Gastroesophageal sphincter (tissue), 4 donors: Measurements from ENCODE around the gene NEU2. TPM values are rescaled to one million over a fixed set of nuclear protein-coding genes. Genes with fewer than 3 reads are reported as not detected.

ENCODE experiments used
- ATAC-seq: fragments of 150-250 bp; one replicate; pipeline ENCODE4 v1.9.1; 2016; ENCODE audit warnings: mild to moderate bottlenecking, moderate library complexity
- H3K27ac ChIP-seq, 4 donors: fragments of 200-600 bp; sonication (generic) in 3 of 4; 1 replicate in 3 of 4; 2 replicates in 1 of 4; pipeline ENCODE4 v1.5.1; 2016 to 2019
- H3K27me3 ChIP-seq: fragments of 200-600 bp; sonication (generic); one replicate; pipeline ENCODE4 v1.5.1; 2019
- H3K36me3 ChIP-seq, 2 donors: fragments of 200-600 bp; sonication (generic); one replicate each; pipeline ENCODE4 v1.5.1; 2019; ENCODE audit warnings: control low read depth in 1 of 2
- H3K4me1 ChIP-seq, 3 donors: fragments of 200-600 bp; sonication (generic); 1 replicate in 2 of 3; 2 replicates in 1 of 3; pipeline ENCODE4 v1.5.1; 2016 to 2019; ENCODE audit warnings: control low read depth in 2 of 3
- H3K4me3 ChIP-seq, 2 donors: fragments of 200-600 bp; sonication (generic); one replicate each; pipeline ENCODE4 v1.5.1; 2019; ENCODE audit warnings: mild to moderate bottlenecking in 1 of 2, moderate library complexity in 1 of 2
- H3K9me3 ChIP-seq, 3 donors: fragments of 200-600 bp; sonication (generic); one replicate each; pipeline ENCODE4 v1.5.1; 2017 to 2019; ENCODE audit warnings: control low read depth in 2 of 3
- CTCF ChIP-seq, 4 experiments: fragments of 200-600 bp in 2 of 4; fragments of 450-650 bp in 2 of 4; sonication (generic) in 1 of 4; IDR thresholded peaks; one replicate each; pipeline ENCODE4 v1.5.1; 2017 to 2019; ENCODE audit warnings: antibody characterized with exemption in 4 of 4, mild to moderate bottlenecking in 2 of 4, moderate library complexity in 2 of 4
- EP300 ChIP-seq: sonication (generic); formaldehyde crosslinking; IDR thresholded peaks from one replicate; pipeline ENCODE4 v1.6.1; 2017; ENCODE audit warnings: antibody characterized with exemption, mild to moderate bottlenecking
- POLR2A ChIP-seq, 2 donors: fragments of 450-650 bp; IDR thresholded peaks; one replicate each; pipeline ENCODE4 v1.6.1; 2017; ENCODE audit warnings: antibody characterized with exemption in 2 of 2, mild to moderate bottlenecking in 2 of 2, moderate library complexity in 1 of 2
- POLR2AphosphoS5 ChIP-seq: sonication (generic); formaldehyde crosslinking; IDR thresholded peaks from one replicate; pipeline ENCODE4 v1.6.1; 2017; ENCODE audit warnings: antibody characterized with exemption
- WGBS, 2 donors: methylation state at CpG; one replicate each; pipeline ENCODE4 v1.1.5; 2018; ENCODE audit warnings: low coverage in 1 of 2; 5-methylcytosine and 5-hydroxymethylcytosine counted together
- total RNA-seq, 4 donors: library from RNA; depleted of rRNA; stranded (reverse); fragments of >200 nt; gene quantifications; one replicate each; pipeline ENCODE4 v1.1.0, GENCODE V29; 2016

Gene NEU2
- total RNA-seq, 4 donors from 2014 or later, result not detected

- H3K36me3 ChIP-seq, result no peaks in the 10 kb centered on the region
- no peak for ATAC-seq
- no peak overlapping the region for H3K4me3 ChIP-seq
- no peaks in the 10 kb centered on the region for H3K4me1 ChIP-seq
- no peaks in the 10 kb centered on the region for H3K9me3 ChIP-seq
- H3K27me3 ChIP-seq, result no peaks in the 10 kb centered on the region
- TF ChIP-seq POLR2AphosphoS5 (no peak), EP300 (no peak), POLR2A (IDR thresholded peaks at IDR 0.05) (no peak), CTCF (IDR thresholded peaks at IDR 0.05) (no peak)
- no peak overlapping the region for H3K27ac ChIP-seq
- WGBS, 2 donors, result 83 to 100% methylated on average over 2 of the region's 37 CpGs
Observed at GRCh38 chr2:233034091-233034882, 1.8 kb downstream of the NEU2 start.

- TF ChIP-seq CTCF (IDR thresholded peaks at IDR 0.05), result no peak
- TF ChIP-seq EP300, result no peak
- TF ChIP-seq POLR2A (IDR thresholded peaks at IDR 0.05), result no peak
- TF ChIP-seq POLR2AphosphoS5, result no peak
- Histone ChIP-seq H3K4me3 (no peak overlapping the region), H3K4me1 (no peaks in the 10 kb centered on the region), H3K27ac (no peak overlapping the region), H3K27me3 (peaks cover 8% of the 10 kb centered on the region), H3K36me3 (no peaks in the 10 kb centered on the region), H3K9me3 (no peaks in the 10 kb centered on the region)
- no peak for ATAC-seq
- 86 to 92% methylated on average over 16 to 21 of the region's 23 CpGs for WGBS, 2 donors
Observed at GRCh38 chr2:233035426-233036161, 3.1 kb downstream of the NEU2 start.

- Histone ChIP-seq H3K27ac (no peak overlapping the region), H3K36me3 (no peaks in the 10 kb centered on the region), H3K4me3 (no peak overlapping the region), H3K9me3 (no peaks in the 10 kb centered on the region), H3K4me1 (no peaks in the 10 kb centered on the region), H3K27me3 (peaks cover 10% of the 10 kb centered on the region)
- 74 to 90% methylated on average over 5 to 10 of the region's 12 CpGs for WGBS, 2 donors
- no peak for ATAC-seq
- TF ChIP-seq POLR2A (IDR thresholded peaks at IDR 0.05) (no peak), POLR2AphosphoS5 (no peak), CTCF (IDR thresholded peaks at IDR 0.05) (no peak), EP300 (no peak)
Observed at GRCh38 chr2:233036162-233036838, 3.8 kb downstream of the NEU2 start.

- Histone ChIP-seq H3K4me1 (no peaks in the 10 kb centered on the region), H3K27ac (no peak overlapping the region), H3K36me3 (no peaks in the 10 kb centered on the region), H3K9me3 (no peaks in the 10 kb centered on the region), H3K27me3 (peaks cover 11% of the 10 kb centered on the region), H3K4me3 (no peak overlapping the region)
- WGBS, 2 donors, result 41 to 85% methylated on average over 2 of the region's 2 CpGs
- no peak for ATAC-seq
- TF ChIP-seq POLR2AphosphoS5 (no peak), EP300 (no peak), POLR2A (IDR thresholded peaks at IDR 0.05) (no peak), CTCF (IDR thresholded peaks at IDR 0.05) (no peak)
Observed at GRCh38 chr2:233037078-233037477, 4.6 kb downstream of the NEU2 start.
